ENCODE measurements around the gene TUT4. TPM values are rescaled to one million over a fixed set of nuclear protein-coding genes. Genes with fewer than 3 reads are reported as not detected.

TUT4 gene
- total RNA-seq, 2 donors from 2014 or later: 38.2 to 67.2 TPM

DNA sequence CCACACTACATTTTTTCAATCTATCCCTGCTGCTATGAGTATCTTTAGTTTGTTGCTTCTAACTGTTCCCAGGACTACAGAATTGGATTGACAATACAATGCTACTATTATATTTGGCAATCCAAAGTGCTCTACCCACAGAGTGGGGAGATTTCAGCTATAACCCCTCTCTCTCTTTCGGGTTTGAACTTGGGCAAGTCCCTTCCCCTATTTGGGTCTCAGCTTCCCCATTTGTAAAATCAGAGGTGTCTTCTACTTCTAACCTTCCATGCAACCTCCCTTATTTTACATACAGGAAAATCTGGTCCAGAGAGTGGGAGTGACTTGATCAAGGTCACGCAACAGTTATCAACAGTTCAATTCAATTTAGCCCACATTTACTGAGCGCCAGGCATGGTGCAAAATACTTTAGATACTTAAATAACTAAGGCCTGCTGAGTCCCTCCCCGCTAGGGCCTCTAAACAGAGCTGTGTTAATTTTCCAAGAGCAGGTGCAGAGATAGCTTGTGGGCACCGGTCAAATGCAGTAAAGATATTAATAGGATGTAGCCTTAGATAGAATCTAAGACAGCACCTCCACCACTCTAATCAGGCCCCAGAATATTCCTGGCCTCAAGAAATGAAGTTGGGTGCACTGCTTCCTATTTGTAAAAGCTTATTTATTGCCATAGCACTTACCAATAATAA, 39.9 kb upstream of the TUT4 start:
- no peak for DNase-seq (ENCODE audit: low spot score)
- Histone ChIP-seq H3K36me3 (no peaks in the 10 kb centered on the region), H3K4me1 (ENCODE audit: control insufficient read depth in 1 of 2, low read depth in 2 of 2) (no peaks in the 10 kb centered on the region), H3K27me3 (replicated peaks; ENCODE audit: insufficient read depth) (no peaks in the 10 kb centered on the region), H3K27ac (no peak overlapping the region), H3K4me3 (no peak overlapping the region), H3K9me3 (no peaks in the 10 kb centered on the region)
- TF ChIP-seq, protein P1, sequence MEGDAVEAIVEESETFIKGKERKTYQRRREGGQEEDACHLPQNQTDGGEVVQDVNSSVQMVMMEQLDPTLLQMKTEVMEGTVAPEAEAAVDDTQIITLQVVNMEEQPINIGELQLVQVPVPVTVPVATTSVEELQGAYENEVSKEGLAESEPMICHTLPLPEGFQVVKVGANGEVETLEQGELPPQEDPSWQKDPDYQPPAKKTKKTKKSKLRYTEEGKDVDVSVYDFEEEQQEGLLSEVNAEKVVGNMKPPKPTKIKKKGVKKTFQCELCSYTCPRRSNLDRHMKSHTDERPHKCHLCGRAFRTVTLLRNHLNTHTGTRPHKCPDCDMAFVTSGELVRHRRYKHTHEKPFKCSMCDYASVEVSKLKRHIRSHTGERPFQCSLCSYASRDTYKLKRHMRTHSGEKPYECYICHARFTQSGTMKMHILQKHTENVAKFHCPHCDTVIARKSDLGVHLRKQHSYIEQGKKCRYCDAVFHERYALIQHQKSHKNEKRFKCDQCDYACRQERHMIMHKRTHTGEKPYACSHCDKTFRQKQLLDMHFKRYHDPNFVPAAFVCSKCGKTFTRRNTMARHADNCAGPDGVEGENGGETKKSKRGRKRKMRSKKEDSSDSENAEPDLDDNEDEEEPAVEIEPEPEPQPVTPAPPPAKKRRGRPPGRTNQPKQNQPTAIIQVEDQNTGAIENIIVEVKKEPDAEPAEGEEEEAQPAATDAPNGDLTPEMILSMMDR (IDR thresholded peaks at IDR 0.05): no peak
- no peak for ATAC-seq (ENCODE audit: insufficient number of reproducible peaks, low FRiP score, low read depth)

GRCh38 chr1:52590266-52590665, 37.4 kb upstream of the TUT4 start:
- no peak overlapping the region for H3K27ac ChIP-seq
- no peaks in the 10 kb centered on the region for H3K36me3 ChIP-seq
- TF ChIP-seq, protein P1 (IDR thresholded peaks at IDR 0.05): no peak
- no peaks in the 10 kb centered on the region for H3K9me3 ChIP-seq
- H3K27me3 ChIP-seq (replicated peaks; ENCODE audit: insufficient read depth): no peaks in the 10 kb centered on the region
- no peak overlapping the region for H3K4me3 ChIP-seq
- DNase-seq (ENCODE audit: low spot score): no peak
- no peak for ATAC-seq (ENCODE audit: insufficient number of reproducible peaks, low FRiP score, low read depth)
- H3K4me1 ChIP-seq (ENCODE audit: control insufficient read depth in 1 of 2, low read depth in 2 of 2): no peaks in the 10 kb centered on the region

- ATAC-seq (ENCODE audit: insufficient number of reproducible peaks, low FRiP score, low read depth): no peak
Measured at GRCh38 chr1:52588535-52588934, 35.6 kb upstream of the TUT4 start.

DNA sequence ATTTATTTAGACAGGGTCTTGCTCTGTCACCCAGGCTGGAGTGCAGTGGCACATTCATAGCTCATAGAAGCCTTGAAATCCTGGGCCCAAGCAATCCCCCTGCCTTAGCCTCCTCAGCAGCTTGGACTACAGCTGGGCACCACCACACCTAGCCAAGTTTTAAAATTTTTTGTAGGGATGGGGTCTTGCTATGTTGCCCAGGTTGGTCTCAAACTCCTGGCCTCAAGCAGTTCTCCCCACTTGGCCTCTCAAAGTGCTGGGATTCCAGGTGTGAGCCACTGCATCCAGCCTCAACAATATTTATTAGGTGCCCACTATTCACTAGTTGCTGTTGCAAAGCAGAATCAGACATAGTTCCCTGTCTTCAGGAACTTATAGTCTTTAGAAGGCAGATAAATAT, 35.1 kb upstream of the TUT4 start:
- H3K27me3 ChIP-seq (replicated peaks; ENCODE audit: insufficient read depth): no peaks in the 10 kb centered on the region
- no peak overlapping the region for H3K4me3 ChIP-seq
- TF ChIP-seq, protein P1 (IDR thresholded peaks at IDR 0.05): no peak
- H3K9me3 ChIP-seq: no peaks in the 10 kb centered on the region
- no peak overlapping the region for H3K27ac ChIP-seq
- H3K36me3 ChIP-seq: no peaks in the 10 kb centered on the region
- H3K4me1 ChIP-seq (ENCODE audit: control insufficient read depth in 1 of 2, low read depth in 2 of 2): no peaks in the 10 kb centered on the region
- no peak for DNase-seq (ENCODE audit: low spot score)
- no peak for ATAC-seq (ENCODE audit: insufficient number of reproducible peaks, low FRiP score, low read depth)

More at GRCh38 chr1:52588535-52588934, 35.6 kb upstream of the TUT4 start:
- H3K36me3 ChIP-seq: no peaks in the 10 kb centered on the region
- no peaks in the 10 kb centered on the region for H3K9me3 ChIP-seq
- H3K4me1 ChIP-seq (ENCODE audit: control insufficient read depth in 1 of 2, low read depth in 2 of 2): no peaks in the 10 kb centered on the region
- TF ChIP-seq, protein P1 (IDR thresholded peaks at IDR 0.05): no peak
- H3K27me3 ChIP-seq (replicated peaks; ENCODE audit: insufficient read depth): no peaks in the 10 kb centered on the region
- H3K27ac ChIP-seq: no peak overlapping the region
- DNase-seq (ENCODE audit: low spot score): no peak
- H3K4me3 ChIP-seq: no peak overlapping the region

GRCh38 chr1:52585474-52585873, 32.6 kb upstream of the TUT4 start:
- Histone ChIP-seq H3K27me3 (replicated peaks; ENCODE audit: insufficient read depth) (no peaks in the 10 kb centered on the region), H3K9me3 (no peaks in the 10 kb centered on the region), H3K27ac (no peak overlapping the region), H3K36me3 (no peaks in the 10 kb centered on the region), H3K4me1 (ENCODE audit: control insufficient read depth in 1 of 2, low read depth in 2 of 2) (no peaks in the 10 kb centered on the region), H3K4me3 (no peak overlapping the region)
- DNase-seq (ENCODE audit: low spot score): no peak
- ATAC-seq (ENCODE audit: insufficient number of reproducible peaks, low FRiP score, low read depth): no peak
- TF ChIP-seq, protein P1 (IDR thresholded peaks at IDR 0.05): no peak
